ENCODE measurements around the gene UBE2F. TPM values are rescaled to one million over a fixed set of nuclear protein-coding genes. Genes with fewer than 3 reads are reported as not detected.

UBE2F gene
- total and polyA plus RNA-seq, 2 of the 13 experiments (the other 11 are each of a cell fraction or from before 2014, with no cell fraction given) = 35.4 to 73.1 TPM

- in situ Hi-C loops (cut with HindIII; ENCODE audit: extremely low pct_ligation_motif_present, low pct_unique_long_range_greater_than_20kb) (no loop called here), intact Hi-C loops (cut with micrococcal nuclease; ENCODE audit: unreplicated experiment) (loop anchor here (10.0 kb wide), 1 partner anchor 1965 kb away; no protein-coding TSS in a partner anchor)
- no peaks in the 10 kb centered on the region for H4K20me1 ChIP-seq (ENCODE audit: insufficient read depth, low read length)
- POLR2A ChIA-PET = no interaction called here
- no peaks in the 10 kb centered on the region for H3K9me3 ChIP-seq (ENCODE audit: low read length)
- H3K4me3 ChIP-seq (replicated peaks in 1 of 3; ENCODE audit: insufficient read depth in 1 of 3, low read depth in 2 of 3, low read length in 3 of 3) = no peak overlapping the region
- no peaks in the 10 kb centered on the region for H3K4me1 ChIP-seq (ENCODE audit: insufficient read depth, low read length)
- peaks cover 3 to 21% of the 10 kb centered on the region in 2 experiments; a peak in 4 of 5 replicates for H3K27me3 ChIP-seq (ENCODE audit: control insufficient read depth in 1 of 2, insufficient read depth in 2 of 2, low read length in 2 of 2)
- BruUV-seq (replicated peaks) = no TSS peak
- DNase-seq (ENCODE audit: low spot score) = no peak
- H3K79me2 ChIP-seq (ENCODE audit: insufficient read depth, low read length) = no peaks in the 10 kb centered on the region
- TF ChIP-seq ZMYM3 (CRISPR knock-in tag; IDR thresholded peaks at IDR 0.05) = no peak
- no peak overlapping the region for H3K4me2 ChIP-seq (ENCODE audit: low read depth, low read length)
- no peak for ATAC-seq
- H3K27ac ChIP-seq (ENCODE audit: extremely low read length, insufficient read depth, low read length) = no peak overlapping the region
- WGBS (ENCODE audit: low lambda C conversion rate) = 15% methylated on average over 9 of the region's 9 CpGs
- no peak overlapping the region for H3K9ac ChIP-seq (ENCODE audit: insufficient read depth, low read depth, low read length)
- H3K36me3 ChIP-seq (replicated peaks in 1 of 2; ENCODE audit: control insufficient read depth in 1 of 2, insufficient read depth in 2 of 2, low read length in 2 of 2) = no peaks in the 10 kb centered on the region
- no peak for FAIRE-seq
- H2AFZ ChIP-seq (ENCODE audit: low read length) = no peak overlapping the region
- CTCF ChIA-PET (ENCODE audit: low intra/inter-chr PET ratio, low total read pairs) = no interaction called here
Observed at GRCh38 chr2:237929979-237930378, 36.8 kb upstream of the UBE2F start.

- H3K9ac ChIP-seq (ENCODE audit: insufficient read depth, low read depth, low read length) = no peak overlapping the region
- no peak; the same call in 2 of the 3 replicates for ATAC-seq
- FAIRE-seq = no peak
Observed at GRCh38 chr2:237931205-237931721, 35.6 kb upstream of the UBE2F start.

More at GRCh38 chr2:237931205-237931721, 35.6 kb upstream of the UBE2F start:
- Histone ChIP-seq H4K20me1 (ENCODE audit: insufficient read depth, low read length) (no peaks in the 10 kb centered on the region), H3K36me3 (replicated peaks in 1 of 2; ENCODE audit: control insufficient read depth in 1 of 2, insufficient read depth in 2 of 2, low read length in 2 of 2) (no peaks in the 10 kb centered on the region), H3K27me3 (ENCODE audit: control insufficient read depth in 1 of 2, insufficient read depth in 2 of 2, low read length in 2 of 2) (peaks cover 3 to 21% of the 10 kb centered on the region in 2 experiments; a peak in 4 of 5 replicates), H3K4me3 (replicated peaks in 1 of 3; ENCODE audit: insufficient read depth in 1 of 3, low read depth in 2 of 3, low read length in 3 of 3) (no peak overlapping the region), H3K4me2 (ENCODE audit: low read depth, low read length) (no peak overlapping the region), H2AFZ (ENCODE audit: low read length) (no peak overlapping the region), H3K27ac (ENCODE audit: extremely low read length, insufficient read depth, low read length) (no peak overlapping the region), H3K9me3 (ENCODE audit: low read length) (no peaks in the 10 kb centered on the region), H3K4me1 (ENCODE audit: insufficient read depth, low read length) (no peaks in the 10 kb centered on the region), H3K79me2 (ENCODE audit: insufficient read depth, low read length) (no peaks in the 10 kb centered on the region)
- BruUV-seq (replicated peaks) = no TSS peak
- WGBS (ENCODE audit: low lambda C conversion rate) = 28% methylated on average over 6 of the region's 9 CpGs
- TF ChIP-seq TRIM24 (CRISPR knock-in tag; IDR thresholded peaks at IDR 0.05) (no peak), ZFP62 (CRISPR knock-in tag; IDR thresholded peaks at IDR 0.05) (no peak), GABPB1 (CRISPR knock-in tag; IDR thresholded peaks at IDR 0.05) (no peak), ZNF530 (CRISPR knock-in tag; IDR thresholded peaks at IDR 0.05; ENCODE audit: low read depth) (no peak), HMG20A (CRISPR knock-in tag; IDR thresholded peaks at IDR 0.05; ENCODE audit: borderline replicate concordance) (no peak), ZNF431 (CRISPR knock-in tag; IDR thresholded peaks at IDR 0.05; ENCODE audit: borderline replicate concordance, low read depth) (no peak), ZMAT5 (CRISPR knock-in tag; IDR thresholded peaks at IDR 0.05; ENCODE audit: borderline replicate concordance, low read depth) (no peak), MAX (IDR thresholded peaks at IDR 0.05) (no peak), SNAI1 (CRISPR knock-in tag; IDR thresholded peaks at IDR 0.05; ENCODE audit: borderline replicate concordance) (no peak), MTERF4 (CRISPR knock-in tag; IDR thresholded peaks at IDR 0.05) (no peak), NRL (CRISPR knock-in tag; IDR thresholded peaks at IDR 0.05; ENCODE audit: borderline replicate concordance) (no peak)
- CTCF ChIA-PET (ENCODE audit: low intra/inter-chr PET ratio, low total read pairs) = no interaction called here
- in situ Hi-C loops (cut with HindIII; ENCODE audit: extremely low pct_ligation_motif_present, low pct_unique_long_range_greater_than_20kb) = no loop called here
- intact Hi-C loops (cut with micrococcal nuclease; ENCODE audit: unreplicated experiment) = loop anchor here (10.0 kb wide), 1 partner anchor 1966 kb away; no protein-coding TSS in a partner anchor
- POLR2A ChIA-PET = no interaction called here
- no peak for DNase-seq (ENCODE audit: low spot score)
